ENCODE measurements around the gene ARHGAP24.

ARHGAP24 gene

GRCh38 chr4:86035688-86036087, 560.7 kb downstream of the ARHGAP24 start:
- no peak for DNase-seq

GRCh38 chr4:86036736-86037135, 561.8 kb downstream of the ARHGAP24 start:
- no peak for DNase-seq

- no peak for DNase-seq
Measured at GRCh38 chr4:86038037-86038436, 563.1 kb downstream of the ARHGAP24 start.

GRCh38 chr4:86043755-86044592, 569.0 kb downstream of the ARHGAP24 start:
- DNase-seq: peak; percentile 10

- no peak for DNase-seq
Measured at GRCh38 chr4:86044593-86044985, 569.6 kb downstream of the ARHGAP24 start.

- DNase-seq: no peak
Measured at GRCh38 chr4:86048426-86048825, 573.5 kb downstream of the ARHGAP24 start.

GRCh38 chr4:86050496-86050895, 575.5 kb downstream of the ARHGAP24 start:
- peak; percentile 15 for DNase-seq
